HG03378 (cell line): ENCODE measurements around the gene TTC39B.
A peak's percentile ranks its signal among the peaks of the same experiment; 100 is the strongest.

ENCODE experiments used
- ATAC-seq: cut with Tn5 transposase; IDR thresholded peaks from one replicate; pipeline ENCODE4 v1.9.1; 2021; ENCODE audit warnings: mild to moderate bottlenecking, moderate library complexity; ENCODE audit not compliant: unreplicated experiment

Gene TTC39B

DNA sequence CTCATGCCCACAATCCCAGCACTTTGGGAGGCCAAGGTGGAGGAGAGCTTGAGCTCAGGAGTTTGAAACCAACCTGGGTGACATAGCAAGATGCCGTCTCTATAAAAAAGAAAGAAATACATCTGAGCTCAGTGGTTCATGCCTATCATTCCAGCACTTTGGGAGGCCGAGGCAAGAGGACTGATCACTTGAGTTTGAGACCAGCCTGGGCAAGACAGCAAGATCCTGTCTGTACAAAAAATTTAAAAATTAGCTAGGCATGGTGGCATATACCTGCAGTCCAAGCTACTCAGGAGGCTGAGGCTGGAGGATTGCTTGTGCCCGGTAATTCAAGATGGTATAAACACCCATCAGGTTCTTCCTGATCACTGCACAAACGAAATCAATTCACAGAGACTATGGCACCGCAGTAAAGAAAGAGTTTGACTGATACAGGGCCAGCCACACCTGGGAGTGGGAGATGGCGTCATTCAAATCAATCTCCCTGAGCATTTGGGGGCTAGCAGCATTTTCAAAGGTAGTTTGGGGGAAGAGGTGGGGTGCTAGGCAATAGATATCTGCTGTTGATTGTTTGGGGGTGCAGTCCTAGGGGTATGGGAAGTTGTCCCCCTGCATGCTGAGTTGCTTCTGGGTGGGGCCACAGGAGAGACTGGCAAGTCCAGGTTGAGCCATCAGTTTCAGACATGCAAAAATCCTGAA lies 169.2 kb downstream of the TTC39B start:
- ATAC-seq, result no peak

DNA sequence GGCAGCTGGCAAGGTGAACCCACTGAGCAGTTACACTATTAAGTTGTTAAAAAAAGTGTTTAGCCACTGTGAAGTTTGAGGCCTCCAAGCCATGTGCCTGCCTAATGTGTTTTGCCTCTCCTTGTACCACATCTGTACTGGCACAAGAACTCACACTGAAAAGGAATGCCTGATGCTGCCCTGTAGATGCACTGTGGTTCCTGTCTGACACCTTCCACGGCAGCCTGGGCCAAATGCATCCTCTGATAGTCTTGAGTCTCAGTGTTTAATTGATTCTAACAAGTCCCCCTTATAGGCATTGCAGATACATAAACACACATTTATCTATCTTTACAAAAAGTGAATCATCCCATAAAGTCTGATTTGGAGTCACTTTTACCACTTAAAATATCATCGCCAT lies 169.9 kb downstream of the TTC39B start:
- no peak for ATAC-seq

DNA sequence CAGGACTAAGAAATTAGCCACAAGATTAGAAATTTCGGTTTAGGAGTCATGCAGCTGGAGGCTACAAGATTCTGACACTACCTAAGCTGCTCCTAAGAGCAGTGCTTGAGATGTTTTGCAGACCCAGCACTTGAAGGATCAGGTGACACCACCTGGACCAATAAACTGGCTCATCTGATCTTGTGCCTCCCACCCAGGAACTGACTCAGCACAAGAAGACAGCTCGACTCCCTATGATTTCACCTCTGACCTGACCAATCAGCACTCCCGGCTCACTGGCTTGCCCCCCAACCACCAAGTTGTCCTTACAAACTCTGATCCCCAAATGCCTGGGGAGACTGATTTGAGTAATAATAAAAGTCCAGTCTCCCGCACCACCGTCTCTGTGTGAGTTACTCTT lies 170.4 kb downstream of the TTC39B start:
- no peak for ATAC-seq

DNA sequence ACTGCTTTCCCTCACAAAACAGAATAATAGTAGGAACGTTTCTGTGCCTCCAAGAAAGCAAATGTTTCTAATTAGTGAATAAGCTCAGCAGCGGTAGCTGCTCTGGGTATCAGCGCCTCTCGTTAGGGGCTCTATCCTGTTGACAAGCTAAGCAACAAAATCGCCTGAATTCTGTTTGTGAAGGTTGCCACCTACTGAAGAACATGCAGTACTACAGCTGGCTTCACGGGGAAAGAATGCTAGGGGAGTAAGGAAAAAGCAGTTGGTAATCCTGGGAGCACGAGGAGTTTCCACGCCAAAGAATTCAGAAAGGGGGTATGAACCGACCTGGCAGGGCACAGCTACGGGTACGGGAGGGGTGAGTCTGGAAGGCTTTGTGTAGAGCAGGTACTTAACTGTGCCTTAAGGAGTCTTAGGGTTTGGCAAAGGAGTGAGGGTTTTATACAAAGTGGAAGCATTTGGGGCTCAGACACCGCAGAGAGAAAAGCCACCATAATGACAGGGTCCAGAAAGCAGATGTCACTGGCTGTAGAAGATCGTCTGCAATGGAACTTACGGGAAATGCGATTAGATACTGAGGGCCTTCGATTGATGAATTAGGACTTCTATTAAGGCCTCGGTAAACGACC lies 171.7 kb downstream of the TTC39B start:
- peak; percentile 89 for ATAC-seq

DNA sequence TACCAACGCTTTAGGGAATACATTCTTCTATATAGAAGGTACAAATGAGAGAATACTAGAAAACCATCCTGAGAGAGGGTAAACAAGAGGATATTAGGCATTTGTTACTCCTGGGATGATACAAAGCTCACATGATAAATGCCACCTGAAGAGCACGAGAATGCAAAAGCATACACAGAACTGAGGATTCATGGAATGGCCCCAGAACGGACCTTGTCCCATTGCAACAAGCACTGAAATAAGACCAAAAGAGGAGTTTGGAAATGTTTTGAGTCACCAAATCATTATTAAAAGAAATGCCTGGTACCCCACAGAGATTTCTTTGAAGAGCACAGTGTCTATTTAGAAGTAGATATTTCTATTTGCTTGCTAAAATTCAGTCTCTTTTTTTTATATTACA lies 173.5 kb downstream of the TTC39B start:
- no peak for ATAC-seq

DNA sequence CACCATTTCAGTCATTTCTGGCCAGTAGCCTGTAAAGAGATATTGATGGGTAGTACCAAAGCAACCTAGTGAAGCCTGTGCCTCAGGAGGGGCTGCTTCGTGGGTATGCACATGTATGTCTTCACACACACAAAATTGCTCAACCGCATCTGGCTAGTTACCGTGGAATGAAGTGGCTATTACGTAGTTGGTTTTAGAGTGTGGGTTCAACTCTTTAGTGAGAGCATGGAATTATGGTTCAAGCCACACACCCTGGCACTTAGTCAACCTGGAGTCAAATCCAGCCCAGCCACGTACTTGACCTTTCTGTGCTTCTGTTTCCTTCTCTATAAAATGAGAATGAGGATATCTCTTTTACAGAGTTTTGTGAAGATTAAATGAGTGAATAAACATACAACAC lies 174.9 kb downstream of the TTC39B start:
- no peak for ATAC-seq

DNA sequence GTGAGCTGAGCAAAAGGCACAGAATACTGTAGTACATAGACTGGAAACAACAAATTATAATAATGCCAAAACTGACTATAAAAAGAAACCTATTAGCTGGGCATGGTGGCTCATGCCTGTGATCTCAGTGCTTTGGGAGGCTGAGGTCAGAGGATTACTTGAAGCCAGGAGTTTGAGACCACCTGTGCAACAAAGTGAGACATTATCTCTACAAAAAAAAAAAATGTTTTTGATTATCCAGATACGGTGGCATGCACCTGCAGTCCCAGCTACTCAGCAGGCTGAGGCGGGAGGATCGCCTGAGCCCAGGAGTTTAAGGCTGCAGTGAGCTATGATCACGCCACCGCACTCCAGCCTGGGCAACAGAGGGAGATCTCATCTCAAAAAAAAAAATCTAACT lies 175.9 kb downstream of the TTC39B start:
- no peak for ATAC-seq

DNA sequence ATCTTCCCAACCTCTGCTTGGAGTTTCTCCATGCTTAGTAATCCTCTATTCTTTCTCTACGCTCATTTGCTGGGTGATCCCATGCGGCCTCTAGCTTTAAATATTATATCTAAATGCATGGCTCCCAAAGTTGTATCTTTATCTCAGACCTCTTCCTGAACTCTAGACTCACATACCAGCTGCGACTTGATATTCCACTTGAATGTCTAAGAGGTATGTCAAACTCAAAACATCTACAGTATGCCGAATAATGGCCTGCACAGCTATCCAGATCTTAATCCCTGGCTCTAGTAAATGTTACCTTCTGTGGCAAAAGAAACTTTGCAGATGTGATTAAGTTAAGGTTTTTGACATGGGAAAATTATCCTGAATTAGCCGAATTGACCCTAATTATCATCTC lies 179.2 kb downstream of the TTC39B start:
- ATAC-seq, result no peak

DNA sequence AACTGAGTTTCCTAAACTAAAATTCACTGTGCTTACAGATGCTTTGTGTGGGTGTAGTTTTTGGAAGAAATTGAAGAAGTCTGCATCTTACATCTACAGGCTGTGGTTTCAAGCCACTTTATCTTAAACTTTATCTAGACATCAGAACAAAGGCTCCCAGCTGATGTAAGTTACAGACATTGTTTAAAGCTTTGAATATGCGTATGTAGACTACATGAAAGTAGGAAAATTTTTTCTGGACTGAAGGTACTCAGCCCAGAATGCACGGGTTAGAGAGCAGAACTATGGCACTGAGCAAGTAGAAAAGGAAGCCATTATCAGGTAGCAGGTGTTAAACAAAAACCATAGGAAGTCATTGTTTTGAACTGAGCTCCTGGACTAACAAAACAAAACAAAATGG lies 185.4 kb downstream of the TTC39B start:
- no peak for ATAC-seq

DNA sequence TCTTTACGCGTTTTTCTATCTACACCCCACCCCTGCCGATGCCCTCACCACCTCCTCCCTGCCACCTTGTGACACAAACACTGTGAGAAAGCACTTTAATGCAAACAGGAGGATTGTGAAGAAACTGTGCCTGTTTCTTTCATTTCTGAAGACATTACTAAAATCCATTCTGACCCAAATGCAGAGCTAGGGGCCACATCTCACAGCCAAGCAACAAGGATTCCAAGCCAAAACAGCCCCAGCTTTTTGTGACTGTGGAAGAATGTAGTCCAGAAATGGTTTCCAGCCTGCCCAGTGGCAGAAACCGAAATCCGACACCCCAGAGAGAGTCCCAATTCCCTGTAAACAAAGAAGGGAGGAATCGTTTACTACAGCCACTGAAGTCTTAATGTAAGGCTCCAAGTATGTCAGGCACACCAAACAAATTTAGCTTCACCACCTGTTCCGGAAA lies 190.9 kb downstream of the TTC39B start:
- no peak for ATAC-seq

DNA sequence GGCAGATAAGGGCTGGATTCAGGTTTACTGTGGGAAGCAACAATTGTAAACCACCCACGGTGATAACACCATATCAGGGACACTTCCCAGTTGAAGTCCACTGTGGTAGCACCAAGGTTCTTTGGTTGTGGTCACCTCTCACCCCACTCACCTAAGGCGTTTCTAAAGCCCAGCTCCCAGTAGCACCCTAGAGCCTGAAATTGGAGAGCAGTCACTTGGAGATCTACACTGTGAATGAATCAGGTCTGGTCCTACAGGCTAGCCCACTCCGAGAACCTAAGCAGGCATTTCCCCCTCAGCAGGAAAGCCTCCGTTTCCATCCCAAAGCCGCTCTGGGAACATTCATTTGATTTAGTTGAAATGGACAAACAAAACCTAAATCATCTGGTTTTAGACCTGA lies 191.3 kb downstream of the TTC39B start:
- no peak for ATAC-seq

DNA sequence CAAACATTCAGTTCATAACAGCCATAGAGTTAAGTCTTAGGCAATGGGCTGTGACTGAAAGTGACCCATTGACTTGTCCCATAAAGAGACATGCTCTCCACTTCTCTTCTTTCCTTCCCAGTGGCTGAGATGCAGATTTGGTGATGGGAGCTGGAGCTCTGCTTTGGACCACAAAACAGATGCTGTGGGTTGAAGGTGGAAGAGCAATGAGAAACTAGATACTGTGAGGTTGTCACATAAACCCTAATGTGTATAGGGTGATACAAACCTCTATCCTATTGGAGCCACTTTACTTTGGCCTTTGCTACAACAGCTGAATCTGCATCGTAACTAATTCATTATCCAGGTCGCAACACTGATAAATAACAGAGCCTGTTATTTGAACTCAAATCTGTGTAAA lies 192.0 kb downstream of the TTC39B start:
- no peak for ATAC-seq
